GM12878 (cell line): ENCODE data around the gene GPR31. TPM values are rescaled to one million over a fixed set of nuclear protein-coding genes. Genes with fewer than 3 reads are reported as not detected.
A peak's percentile ranks its signal among the peaks of the same experiment; 100 is the strongest.
"Not testable (repeated sequence)": the region's sequence is repeated elsewhere in the genome, so short reads cannot be mapped to it uniquely, and the experiment has no call there.

Experiments
- ATAC-seq: fragments of 200-7000 bp; cut with Tn5 transposase; 3 replicates; pipeline ENCODE4 v1.9.1; 2020; ENCODE audit warnings: mild to moderate bottlenecking, moderate library complexity
- BruUV-seq: library from RNA; stranded (reverse); fragments of 400-500 nt; replicated peaks from 2 replicates; lab custom pipeline; 2021; lab: Mats Ljungman, UMichigan
- CTCF ChIA-PET: fragments of 300-600 bp; sonication (Branson Sonifier 250); formaldehyde crosslinking; extraction: SDS; loops from one replicate; lab custom pipeline; 2021; ENCODE audit warnings: inconsistent platforms; lab: Yijun Ruan, JAX
- POLR2A ChIA-PET: fragments of 350-600 bp; formaldehyde crosslinking; extraction: SDS; loops from one replicate; lab custom pipeline; 2021; ENCODE audit warnings: inconsistent platforms; lab: Charles Lee
- RAD21 ChIA-PET: fragments of 300-600 bp; sonication (Branson Sonifier 250); formaldehyde crosslinking; loops from one replicate; lab custom pipeline; 2023; ENCODE audit warnings: antibody characterized with exemption; ENCODE audit not compliant: unreplicated experiment; lab: Charles Lee
- SMC1A ChIA-PET: fragments of 300-600 bp; sonication (Branson Sonifier 250); formaldehyde crosslinking; loops from one replicate; lab custom pipeline; 2023; ENCODE audit not compliant: unreplicated experiment, uncharacterized antibody; lab: Charles Lee
- DNase-seq: peaks from one replicate; pipeline ENCODE4 v3.0.0-alpha.2; 2011; ENCODE audit warnings: low read depth, low spot score
- FAIRE-seq: peaks from 3 replicates; lab custom pipeline; 2011; peaks lifted over from hg19 to GRCh38; lab: Jason Lieb, UNC
- H2AFZ ChIP-seq: 2 replicates; pipeline ENCODE4 v1.6.0; 2011; ENCODE audit warnings: low read depth, low read length, control low read depth; ENCODE audit not compliant: control insufficient read depth
- H3K27ac ChIP-seq: 2 replicates; pipeline ENCODE4 v1.5.1; 2011; ENCODE audit warnings: control low read depth; ENCODE audit not compliant: control insufficient read depth, insufficient read depth
- H3K27me3 ChIP-seq, 2 experiments: replicated peaks in 1 of 2; 2 replicates each; pipeline versions ENCODE4 v1.6.0 to v1.6.1; 2011; ENCODE audit warnings: low read length in 1 of 2; ENCODE audit not compliant: control insufficient read depth in 2 of 2, insufficient read depth in 2 of 2
- H3K36me3 ChIP-seq, 2 experiments: 2 replicates each; pipeline ENCODE4 v1.5.1; 2011; ENCODE audit warnings: low read length in 1 of 2; ENCODE audit not compliant: control insufficient read depth in 2 of 2, insufficient read depth in 2 of 2
- H3K4me1 ChIP-seq: 2 replicates; pipeline ENCODE4 v1.6.1; 2011; ENCODE audit warnings: mild to moderate bottlenecking, low read length, moderate library complexity, mixed read lengths; ENCODE audit not compliant: control insufficient read depth, insufficient read depth
- H3K4me2 ChIP-seq: 2 replicates; pipeline ENCODE4 v1.6.0; 2011; ENCODE audit warnings: control low read depth; ENCODE audit not compliant: control insufficient read depth, insufficient read depth
- H3K4me3 ChIP-seq: fragments of 200-600 bp; sonication (generic); 2 replicates; pipeline ENCODE4 v1.5.1; 2016
- H3K79me2 ChIP-seq: 2 replicates; pipeline ENCODE4 v1.6.0; 2011; ENCODE audit warnings: low read length; ENCODE audit not compliant: control insufficient read depth, insufficient read depth
- H3K9ac ChIP-seq: 2 replicates; pipeline ENCODE4 v1.8.0; 2011; ENCODE audit warnings: low read length, control low read depth, mixed read lengths; ENCODE audit not compliant: control insufficient read depth, insufficient read depth
- H3K9me3 ChIP-seq: replicated peaks from 3 replicates; pipeline ENCODE4 v1.5.1; 2011; ENCODE audit warnings: mild to moderate bottlenecking, low read length; ENCODE audit not compliant: control insufficient read depth, insufficient read depth
- H4K20me1 ChIP-seq: 2 replicates; pipeline ENCODE4 v1.6.0; 2011; ENCODE audit not compliant: control insufficient read depth, insufficient read depth
- EED ChIP-seq: sonication (generic); IDR thresholded peaks from 2 replicates; pipeline ENCODE4 v1.6.1; 2016; ENCODE audit warnings: antibody characterized with exemption, low read depth
- MEF2A ChIP-seq: IDR thresholded peaks from 2 replicates; pipeline ENCODE4 v1.6.1; 2011; ENCODE audit warnings: low read depth, mild to moderate bottlenecking, low read length, moderate library complexity; ENCODE audit not compliant: insufficient read depth
- NFYA ChIP-seq: IDR thresholded peaks from 2 replicates; pipeline ENCODE4 v1.6.1; 2011; ENCODE audit warnings: low read depth, mild to moderate bottlenecking, low read length, improper control_type of control experiment, borderline replicate concordance
- REST ChIP-seq: IDR thresholded peaks from 2 replicates; pipeline ENCODE4 v1.6.1; 2012; ENCODE audit warnings: mild to moderate bottlenecking, low read depth, low read length
- SKIL ChIP-seq: fragments of 450-650 bp; IDR thresholded peaks from 2 replicates; pipeline ENCODE4 v1.6.1; 2017; ENCODE audit warnings: mild to moderate bottlenecking, low read depth, inconsistent platforms; ENCODE audit not compliant: poor library complexity, severe bottlenecking
- SMAD5 ChIP-seq: IDR thresholded peaks from 2 replicates; pipeline ENCODE4 v1.6.1; 2016; ENCODE audit warnings: antibody characterized with exemption, low read depth
- SMC3 ChIP-seq: IDR thresholded peaks from 2 replicates; pipeline ENCODE4 v1.6.1; 2011; ENCODE audit warnings: low read length, improper control_type of control experiment, borderline replicate concordance
- SUZ12 ChIP-seq: fragments of 200-600 bp; sonication (generic); IDR thresholded peaks from one replicate; pipeline ENCODE4 v1.6.1; 2018; ENCODE audit warnings: antibody characterized with exemption, mild to moderate bottlenecking; ENCODE audit not compliant: unreplicated experiment
- TARDBP ChIP-seq: IDR thresholded peaks from 2 replicates; pipeline ENCODE4 v1.6.1; 2016; ENCODE audit warnings: borderline replicate concordance
- ZNF217 ChIP-seq: fragments of 450-650 bp; IDR thresholded peaks from 2 replicates; pipeline ENCODE4 v1.6.1; 2017; ENCODE audit warnings: antibody characterized with exemption, mild to moderate bottlenecking
- WGBS: methylation state at CpG from one replicate; pipeline ENCODE4 v1.1.6; 2016; ENCODE audit warnings: low lambda C conversion rate; ENCODE audit not compliant: insufficient replicate concordance, insufficient coverage; ENCODE audit errors: missing lambda C conversion rate; 5-methylcytosine and 5-hydroxymethylcytosine counted together
- in situ Hi-C: fragments of 300-500 bp; cut with MboI; formaldehyde crosslinking; loops from 9 replicates; pipeline ENCODE4 v1.14.3; 2018; ENCODE audit warnings: mixed read lengths
- intact Hi-C: fragments of 100-400 bp; cut with micrococcal nuclease; formaldehyde crosslinking; loops from one replicate; pipeline ENCODE4 v1.14.2; 2022; ENCODE audit not compliant: unreplicated experiment
- polyA plus RNA-seq, 11 experiments: library from polyadenylated mRNA; depleted of rRNA in 4 of 11; unstranded in 6 of 11; stranded (reverse) in 5 of 11; fragments of >200 nt; fragmentation: Nextera tagmentation in 4 of 11; fragmentation: Illumina TruSeq in 1 of 11; extraction: Ambion mirVana in 4 of 11; extraction: Trizol in 1 of 11; gene quantifications; 1 replicate in 1 of 11; 2 replicates in 10 of 11; pipeline versions ENCODE4 v1.2.1 to v1.2.3, GENCODE V29; 2011 to 2016; ENCODE audit warnings: inconsistent platforms in 2 of 11, missing spikeins in 2 of 11, low read depth in 1 of 11
- total RNA-seq, 4 experiments: library from RNA; depleted of rRNA in 3 of 4; stranded (reverse); fragments of >200 nt in 3 of 4; fragmentation: Illumina TruSeq in 1 of 4; extraction: Trizol in 1 of 4; gene quantifications; 2 replicates each; pipeline versions ENCODE4 v1.2.1 to v1.2.3, GENCODE V29; 2013 to 2021

GPR31 gene
- total and polyA plus RNA-seq, 10 of the 15 experiments (the other 5 are each of a cell fraction or from before 2014, with no cell fraction given) = not detected

GRCh38 chr6:167200806-167201205 lies 43.0 kb upstream of the GPR31 start:
- Histone ChIP-seq H3K4me1 (no peaks in the 10 kb centered on the region), H3K27ac (no peak overlapping the region), H3K4me2 (no peak overlapping the region), H3K9ac (no peak overlapping the region), H3K79me2 (no peaks in the 10 kb centered on the region), H3K27me3 (peaks cover 2 to 7% of the 10 kb centered on the region in 2 experiments), H3K36me3 (no peaks in the 10 kb centered on the region), H2AFZ (no peak overlapping the region), H4K20me1 (no peaks in the 10 kb centered on the region), H3K9me3 (no peaks in the 10 kb centered on the region), H3K4me3 (no peak overlapping the region)
- ChIA-PET POLR2A (no interaction called here), RAD21 (no interaction called here), CTCF (no interaction called here), SMC1A (no interaction called here)
- in situ Hi-C loops = loop anchor here (25.0 kb wide), 1 partner anchor 161 kb away; no protein-coding TSS in a partner anchor
- intact Hi-C loops = no loop called here
- WGBS = 32% methylated on average over 14 of the region's 14 CpGs
- TF ChIP-seq ZNF217 = no peak
- no peak for TF ChIP-seq REST
- no peak for TF ChIP-seq MEF2A
- no peak for TF ChIP-seq SKIL
- no peak for TF ChIP-seq NFYA
- no peak for TF ChIP-seq EED
- TF ChIP-seq SUZ12 = no peak
- no peak for TF ChIP-seq SMAD5
- TF ChIP-seq SMC3 = no peak
- TF ChIP-seq TARDBP = no peak
- DNase-seq (no peak), ATAC-seq (no peak), FAIRE-seq (no peak)
- BruUV-seq = no TSS peak

- DNase-seq, CTCF ChIA-PET: not testable (repeated sequence)
- peak; percentile 60 for ATAC-seq
Observed at GRCh38 chr6:167195941-167196610, 38.3 kb upstream of the GPR31 start.

More at GRCh38 chr6:167195941-167196610, 38.3 kb upstream of the GPR31 start:
- H3K9me3 ChIP-seq, H3K27ac ChIP-seq, H3K9ac ChIP-seq, RAD21 ChIA-PET, H3K27me3 ChIP-seq, H3K4me3 ChIP-seq, in situ Hi-C loops, H3K4me2 ChIP-seq, BruUV-seq, POLR2A ChIA-PET, H3K36me3 ChIP-seq, intact Hi-C loops, SMC1A ChIA-PET, H2AFZ ChIP-seq, FAIRE-seq, H3K4me1 ChIP-seq, H4K20me1 ChIP-seq, H3K79me2 ChIP-seq: not testable (repeated sequence)
- 10% methylated on average over 11 of the region's 21 CpGs for WGBS
